IPS DF 6.9 (cell line): Measurements from ENCODE around the gene SPCS1.
"Not testable (repeated sequence)": the region's sequence is repeated elsewhere in the genome, so short reads cannot be mapped to it uniquely, and the experiment has no call there.

Experiments used
- DNase-seq: peaks from one replicate; pipeline ENCODE4 v3.0.0-alpha.2; 2013; ENCODE audit warnings: low read depth, low spot score
- H3K27ac ChIP-seq: one replicate; pipeline ENCODE4 v1.5.1; 2013; ENCODE audit warnings: low read length, control low read depth
- H3K27me3 ChIP-seq: 2 replicates; pipeline ENCODE4 v1.6.1; 2013; ENCODE audit warnings: mild to moderate bottlenecking, low read length; ENCODE audit not compliant: control insufficient read depth, insufficient read depth
- H3K36me3 ChIP-seq: 2 replicates; pipeline ENCODE4 v1.6.1; 2013; ENCODE audit warnings: low read length; ENCODE audit not compliant: control insufficient read depth, insufficient read depth
- H3K4me1 ChIP-seq: 2 replicates; pipeline ENCODE4 v1.6.1; 2013; ENCODE audit warnings: low read length; ENCODE audit not compliant: control insufficient read depth, insufficient read depth
- H3K4me3 ChIP-seq: 2 replicates; pipeline ENCODE4 v1.5.1; 2013; ENCODE audit warnings: mild to moderate bottlenecking, low read length
- H3K9me3 ChIP-seq: 2 replicates; pipeline ENCODE4 v1.6.1; 2013; ENCODE audit warnings: low read length, inconsistent platforms; ENCODE audit not compliant: control insufficient read depth, insufficient read depth
- WGBS: extraction: QIAGEN DNeasy Blood & Tissue Kit; methylation state at CpG from one replicate; pipeline ENCODE4 v1.1.7; 2013; ENCODE audit warnings: mixed read lengths, missing lambda C conversion rate; ENCODE audit not compliant: insufficient read length, insufficient coverage; 5-methylcytosine and 5-hydroxymethylcytosine counted together

Gene SPCS1

GRCh38 chr3:52705688-52706686, at the start of gene SPCS1, which contains the start of gene GLT8D1:
Gene SPCS1 (plus strand): TSS chr3:52706106. CDS start chr3:52706247, 141 bp downstream.
Gene GLT8D1 (minus strand): TSS chr3:52705791. CDS start chr3:52700460, 5,331 bp downstream.
- Histone ChIP-seq H3K27me3 (no peaks in the 10 kb centered on the region), H3K9me3 (no peaks in the 10 kb centered on the region), H3K4me3 (peak within 1 kb of the TSS; percentile 91), H3K4me1 (no peaks in the 10 kb centered on the region), H3K36me3 (no peaks in the 10 kb centered on the region), H3K27ac (no peak within 1 kb of the TSS)
- no CpG with 5 or more reads among the region's 94 CpGs for WGBS
- DNase-seq = peak; percentile 48

GRCh38 chr3:52660046-52660445, 45.9 kb upstream of the SPCS1 start:
- Histone ChIP-seq H3K27ac (no peak overlapping the region), H3K4me3 (no peak overlapping the region), H3K36me3 (no peaks in the 10 kb centered on the region; the same call in 1 of the 2 replicates), H3K27me3 (no peaks in the 10 kb centered on the region), H3K4me1 (no peaks in the 10 kb centered on the region), H3K9me3 (no peaks in the 10 kb centered on the region; the same call in 1 of the 2 replicates)
- no peak for DNase-seq
- no CpG with 5 or more reads among the region's 3 CpGs for WGBS

GRCh38 chr3:52663098-52663497, 42.8 kb upstream of the SPCS1 start:
- Histone ChIP-seq H3K36me3 (no peaks in the 10 kb centered on the region; the same call in 1 of the 2 replicates), H3K9me3 (no peaks in the 10 kb centered on the region; the same call in 1 of the 2 replicates), H3K27ac (no peak overlapping the region), H3K4me1 (no peaks in the 10 kb centered on the region), H3K27me3 (no peaks in the 10 kb centered on the region), H3K4me3 (no peak overlapping the region)
- WGBS = no CpG with 5 or more reads among the region's 3 CpGs
- DNase-seq = no peak

GRCh38 chr3:52670621-52671521, 35.0 kb upstream of the SPCS1 start:
- H3K4me3 ChIP-seq = no peak overlapping the region
- DNase-seq = no peak
- WGBS = no CpG with 5 or more reads among the region's 9 CpGs
- H3K9me3 ChIP-seq = no peaks in the 10 kb centered on the region
- no peaks in the 10 kb centered on the region for H3K4me1 ChIP-seq
- H3K27ac ChIP-seq = no peak overlapping the region
- no peaks in the 10 kb centered on the region for H3K27me3 ChIP-seq
- no peaks in the 10 kb centered on the region for H3K36me3 ChIP-seq

GRCh38 chr3:52671676-52672075, 34.2 kb upstream of the SPCS1 start:
- no peak for DNase-seq
- H3K4me1 ChIP-seq = no peaks in the 10 kb centered on the region
- H3K27me3 ChIP-seq = no peaks in the 10 kb centered on the region
- WGBS = no CpG with 5 or more reads among the region's 1 CpG
- no peaks in the 10 kb centered on the region for H3K36me3 ChIP-seq
- no peak overlapping the region for H3K4me3 ChIP-seq
- H3K27ac ChIP-seq = no peak overlapping the region
- H3K9me3 ChIP-seq = no peaks in the 10 kb centered on the region

- not testable (repeated sequence) for H3K27ac ChIP-seq, H3K4me3 ChIP-seq, H3K36me3 ChIP-seq, H3K27me3 ChIP-seq, H3K4me1 ChIP-seq, H3K9me3 ChIP-seq, DNase-seq
- WGBS = no CpG with 5 or more reads among the region's 3 CpGs
Measured at GRCh38 chr3:52676201-52676600, 29.7 kb upstream of the SPCS1 start.

- DNase-seq = no peak
- H3K36me3 ChIP-seq = no peaks in the 10 kb centered on the region; the same call in 1 of the 2 replicates
- no peak overlapping the region for H3K27ac ChIP-seq
- no peaks in the 10 kb centered on the region for H3K27me3 ChIP-seq
- no CpG with 5 or more reads among the region's 6 CpGs for WGBS
- no peak overlapping the region for H3K4me3 ChIP-seq
- H3K4me1 ChIP-seq = no peaks in the 10 kb centered on the region
- H3K9me3 ChIP-seq = no peaks in the 10 kb centered on the region
Measured at GRCh38 chr3:52678265-52679198, 27.4 kb upstream of the SPCS1 start.

GRCh38 chr3:52679199-52679538, 26.7 kb upstream of the SPCS1 start:
- no CpG with 5 or more reads among the region's 3 CpGs for WGBS
- Histone ChIP-seq H3K27ac (no peak overlapping the region), H3K36me3 (no peaks in the 10 kb centered on the region; the same call in 1 of the 2 replicates), H3K9me3 (no peaks in the 10 kb centered on the region), H3K27me3 (no peaks in the 10 kb centered on the region), H3K4me1 (no peaks in the 10 kb centered on the region), H3K4me3 (no peak overlapping the region)
- DNase-seq = no peak

GRCh38 chr3:52679811-52680210, 26.1 kb upstream of the SPCS1 start:
- Histone ChIP-seq H3K4me1 (no peaks in the 10 kb centered on the region), H3K4me3 (no peak overlapping the region), H3K27me3 (no peaks in the 10 kb centered on the region), H3K27ac (no peak overlapping the region), H3K9me3 (no peaks in the 10 kb centered on the region), H3K36me3 (no peaks in the 10 kb centered on the region; the same call in 1 of the 2 replicates)
- WGBS = no CpG with 5 or more reads among the region's 1 CpG
- DNase-seq = no peak
